ENCODE measurements around the gene ERVH48-1. TPM values are rescaled to one million over a fixed set of nuclear protein-coding genes. Genes with fewer than 3 reads are reported as not detected.
"Not testable (repeated sequence)": the region's sequence is repeated elsewhere in the genome, so short reads cannot be mapped to it uniquely, and the experiment has no call there.

Gene ERVH48-1
- total RNA-seq, 4 donors from 2014 or later, result not detected

- no peak for DNase-seq (ENCODE audit: extremely low spot score)
- TF ChIP-seq POLR2AphosphoS5 (IDR thresholded peaks at IDR 0.05) (no peak), EP300 (IDR thresholded peaks at IDR 0.05) (no peak), POLR2A (IDR thresholded peaks at IDR 0.05; ENCODE audit: low read depth) (no peak), CTCF (IDR thresholded peaks at IDR 0.05) (no peak)
- H3K4me3 ChIP-seq, result no peak overlapping the region
- no peaks in the 10 kb centered on the region for H3K36me3 ChIP-seq
- no peaks in the 10 kb centered on the region for H3K9me3 ChIP-seq
- 87% methylated on average over 6 of the region's 7 CpGs for WGBS
- H3K27me3 ChIP-seq, result no peaks in the 10 kb centered on the region
- H3K4me1 ChIP-seq, result peaks cover 9 to 14% (median 12%) of the 10 kb centered on the region in 4 donors
- intact Hi-C loops (cut with DNase I), result loop anchor here (10.0 kb wide), 2 partner anchors 46 to 76 kb away; partner anchors contain the start of genes ERVH48-1 and NDUFV3
- no peak overlapping the region for H3K27ac ChIP-seq (replicated peaks in 1 of 4)
Measured at GRCh38 chr21:42970946-42971653, 45.7 kb upstream of the ERVH48-1 start.

- no peaks in the 10 kb centered on the region for H3K36me3 ChIP-seq
- no peak for TF ChIP-seq POLR2AphosphoS5 (IDR thresholded peaks at IDR 0.05)
- TF ChIP-seq POLR2A (IDR thresholded peaks at IDR 0.05; ENCODE audit: low read depth), result no peak
- TF ChIP-seq CTCF (IDR thresholded peaks at IDR 0.05), result no peak
- no peaks in the 10 kb centered on the region for H3K9me3 ChIP-seq
- H3K4me3 ChIP-seq, result no peak overlapping the region
- H3K27ac ChIP-seq (replicated peaks in 1 of 4), result no peak overlapping the region
- H3K4me1 ChIP-seq, result peaks cover 5 to 8% (median 7%) of the 10 kb centered on the region in 4 donors
- intact Hi-C loops (cut with DNase I), result no loop called here
- DNase-seq (ENCODE audit: extremely low spot score), result no peak
- no peaks in the 10 kb centered on the region for H3K27me3 ChIP-seq
- WGBS, result 59% methylated on average over 6 of the region's 6 CpGs
Measured at GRCh38 chr21:42969193-42969600, 43.8 kb upstream of the ERVH48-1 start.

- H3K27ac ChIP-seq (replicated peaks in 1 of 4); intact Hi-C loops (cut with DNase I); H3K4me3 ChIP-seq; H3K27me3 ChIP-seq; DNase-seq (ENCODE audit: extremely low spot score); H3K4me1 ChIP-seq; H3K9me3 ChIP-seq; H3K36me3 ChIP-seq: not testable (repeated sequence)
- WGBS, result 96% methylated on average over 9 of the region's 9 CpGs
Measured at GRCh38 chr21:42967616-42968015, 42.2 kb upstream of the ERVH48-1 start.

GRCh38 chr21:42965211-42965560 is 39.8 kb upstream of the ERVH48-1 start:
- WGBS, result 67% methylated on average over 3 of the region's 3 CpGs
- DNase-seq (ENCODE audit: extremely low spot score), result no peak
- H3K27ac ChIP-seq (replicated peaks in 1 of 4), result no peak overlapping the region
- H3K4me1 ChIP-seq, result no peaks in the 10 kb centered on the region
- H3K27me3 ChIP-seq, result no peaks in the 10 kb centered on the region
- H3K9me3 ChIP-seq, result no peaks in the 10 kb centered on the region
- TF ChIP-seq CTCF (IDR thresholded peaks at IDR 0.05) (no peak), POLR2A (IDR thresholded peaks at IDR 0.05; ENCODE audit: low read depth) (no peak), EP300 (IDR thresholded peaks at IDR 0.05) (no peak), POLR2AphosphoS5 (IDR thresholded peaks at IDR 0.05) (no peak)
- no peaks in the 10 kb centered on the region for H3K36me3 ChIP-seq
- H3K4me3 ChIP-seq, result no peak overlapping the region
- intact Hi-C loops (cut with DNase I), result no loop called here

GRCh38 chr21:42964546-42965210 is 39.2 kb upstream of the ERVH48-1 start:
- 95% methylated on average over 13 of the region's 13 CpGs for WGBS
- Histone ChIP-seq H3K36me3 (no peaks in the 10 kb centered on the region), H3K27me3 (no peaks in the 10 kb centered on the region), H3K4me1 (no peaks in the 10 kb centered on the region), H3K9me3 (no peaks in the 10 kb centered on the region), H3K27ac (replicated peaks in 1 of 4) (no peak overlapping the region), H3K4me3 (no peak overlapping the region)
- TF ChIP-seq POLR2AphosphoS5 (IDR thresholded peaks at IDR 0.05), result no peak
- DNase-seq (ENCODE audit: extremely low spot score), result no peak
- intact Hi-C loops (cut with DNase I), result no loop called here
